Measurements from ENCODE around the gene CDRT15L2.
"Not testable (repeated sequence)": the region's sequence is repeated elsewhere in the genome, so short reads cannot be mapped to it uniquely, and the experiment has no call there.

CDRT15L2 gene

DNA sequence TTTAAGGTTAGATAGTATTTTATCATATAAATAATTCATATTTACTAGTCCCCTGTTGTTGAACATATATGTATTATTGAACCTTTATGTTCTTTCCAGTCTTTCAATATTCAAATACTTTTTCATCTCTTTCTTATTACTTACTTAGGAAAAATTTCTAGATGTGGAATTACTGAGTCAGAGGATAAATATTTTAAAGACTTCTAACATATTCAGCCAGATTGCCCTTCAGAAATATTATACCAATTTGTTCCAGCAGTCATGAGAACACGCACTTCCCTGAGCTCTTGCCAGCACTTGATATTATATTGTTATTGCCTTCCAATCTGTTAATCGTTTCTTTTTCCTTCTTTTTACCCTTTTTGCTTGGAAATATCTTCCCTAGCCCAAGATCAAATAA, 4.5 kb upstream of the CDRT15L2 start:
- DNase-seq (ENCODE audit: low spot score) = not testable (repeated sequence)

DNA sequence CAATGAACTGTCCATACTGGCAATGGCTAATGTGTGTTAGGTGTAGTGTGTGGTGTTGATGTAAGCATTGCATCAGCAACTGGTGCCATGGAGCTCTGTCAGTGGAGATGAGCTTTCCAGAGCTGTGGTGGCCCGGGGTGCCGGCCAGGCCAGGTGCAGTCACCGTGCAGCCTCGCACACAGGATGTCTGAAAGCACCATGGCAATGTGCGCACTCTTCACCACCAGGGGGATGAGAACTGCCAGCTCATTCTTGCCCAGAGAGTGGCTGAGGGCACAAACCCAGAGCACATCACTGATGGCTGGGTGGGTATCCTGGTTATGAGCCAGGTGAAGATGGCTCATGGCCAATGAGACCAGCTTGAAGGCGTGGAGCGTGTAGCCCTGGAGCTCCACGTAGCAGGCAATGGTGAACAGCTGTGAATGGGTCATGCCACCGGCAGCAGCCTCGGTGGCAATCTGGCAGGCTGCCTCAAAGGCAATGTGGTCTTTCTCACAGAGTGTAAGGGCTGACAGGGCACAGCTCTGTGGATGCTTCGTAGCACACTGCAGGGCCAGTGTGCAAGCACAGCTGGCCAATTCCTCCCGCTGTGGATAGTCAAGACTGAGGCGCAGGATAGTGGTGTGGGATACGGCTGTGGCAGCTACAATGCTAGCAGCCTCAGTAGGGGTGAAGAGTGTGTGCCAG, 4.5 kb downstream of the CDRT15L2 start:
- DNase-seq (ENCODE audit: low spot score) = not testable (repeated sequence)

DNA sequence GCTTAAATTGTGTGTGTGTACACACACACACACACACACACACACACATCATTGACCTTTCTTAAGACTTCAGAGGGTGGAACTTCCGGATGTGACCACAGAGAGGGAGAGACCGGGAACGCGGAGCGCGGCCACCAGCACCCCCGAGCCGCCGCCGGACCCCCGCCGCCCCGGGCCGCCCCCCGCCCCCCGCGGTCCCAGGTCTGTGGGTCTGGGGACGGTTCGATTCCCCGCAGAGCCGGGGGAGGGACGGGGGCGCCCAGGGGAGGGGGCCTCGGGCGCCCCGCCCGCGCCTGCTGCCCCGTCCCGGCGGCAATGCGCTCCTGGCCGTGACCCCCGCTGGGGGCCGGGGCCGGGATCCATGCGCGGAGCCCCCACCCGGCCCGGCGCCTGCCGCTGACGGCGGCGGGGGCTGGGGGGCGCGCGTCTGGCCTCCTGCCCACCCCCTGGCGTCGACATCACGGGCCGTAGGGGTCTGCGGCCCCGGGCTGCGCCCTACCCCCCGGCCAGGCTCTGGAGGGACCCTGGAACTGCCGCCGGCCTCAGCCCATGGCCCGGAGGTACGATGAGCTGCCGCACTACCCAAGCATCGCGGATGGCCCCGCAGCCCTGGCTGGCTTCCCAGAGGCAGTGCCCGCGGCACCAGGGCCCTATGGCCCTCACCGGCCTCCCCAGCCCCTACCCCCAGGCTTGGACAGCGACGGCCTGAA, 9.4 kb downstream of the CDRT15L2 start:
- DNase-seq (ENCODE audit: low spot score) = not testable (repeated sequence)

DNA sequence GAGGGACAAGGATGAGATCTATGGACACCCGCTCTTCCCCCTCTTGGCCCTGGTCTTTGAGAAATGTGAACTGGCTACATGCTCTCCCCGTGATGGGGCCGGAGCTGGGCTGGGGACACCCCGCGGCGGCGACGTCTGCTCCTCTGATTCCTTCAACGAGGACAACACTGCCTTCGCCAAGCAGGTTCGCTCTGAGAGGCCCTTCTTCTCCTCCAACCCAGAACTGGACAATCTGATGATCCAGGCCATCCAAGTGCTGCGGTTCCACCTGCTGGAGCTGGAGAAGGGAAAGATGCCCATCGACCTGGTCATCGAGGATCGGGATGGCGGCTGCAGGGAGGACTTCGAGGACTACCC, 9.9 kb downstream of the CDRT15L2 start:
- not testable (repeated sequence) for DNase-seq (ENCODE audit: low spot score)

DNA sequence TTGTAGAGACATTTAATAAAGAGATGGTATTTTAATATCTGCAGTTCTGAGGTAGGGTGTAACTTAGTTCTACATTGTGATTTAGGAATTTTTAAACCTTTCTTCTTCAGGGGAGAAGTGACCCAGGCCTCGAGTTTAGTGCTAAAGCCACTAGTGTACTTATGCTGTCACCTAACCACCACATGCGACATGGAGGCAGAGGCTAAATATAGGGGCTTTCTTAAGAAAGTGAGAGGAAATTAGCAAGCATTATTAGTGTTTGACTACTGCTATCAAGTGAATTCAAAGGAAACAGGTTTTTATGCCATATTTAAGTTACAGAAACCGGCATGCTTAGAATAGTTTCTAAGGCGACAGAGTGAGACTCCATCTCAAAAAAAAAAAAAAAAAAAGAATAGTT, 11.5 kb downstream of the CDRT15L2 start:
- not testable (repeated sequence) for DNase-seq (ENCODE audit: low spot score)

DNA sequence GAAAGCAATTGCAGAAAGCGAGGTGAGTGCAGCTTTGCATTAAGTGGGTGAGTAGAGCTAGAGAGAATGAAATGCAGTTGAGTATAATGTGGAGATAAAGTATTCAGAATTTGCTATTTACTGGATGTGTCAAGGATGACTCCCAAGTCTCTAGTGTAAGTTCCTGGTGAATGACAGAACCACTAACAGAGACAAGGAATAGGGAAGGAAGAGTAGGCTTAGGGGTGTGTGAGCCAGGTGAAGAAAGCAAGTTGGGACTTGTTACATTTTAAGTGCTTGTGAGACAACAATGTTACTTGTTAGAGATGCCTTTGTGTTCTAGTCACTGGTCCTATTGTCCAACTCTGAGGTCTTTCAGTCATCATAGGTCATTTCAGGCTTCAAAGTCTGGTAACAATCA, 26.0 kb downstream of the CDRT15L2 start:
- not testable (repeated sequence) for DNase-seq (ENCODE audit: low spot score)

DNA sequence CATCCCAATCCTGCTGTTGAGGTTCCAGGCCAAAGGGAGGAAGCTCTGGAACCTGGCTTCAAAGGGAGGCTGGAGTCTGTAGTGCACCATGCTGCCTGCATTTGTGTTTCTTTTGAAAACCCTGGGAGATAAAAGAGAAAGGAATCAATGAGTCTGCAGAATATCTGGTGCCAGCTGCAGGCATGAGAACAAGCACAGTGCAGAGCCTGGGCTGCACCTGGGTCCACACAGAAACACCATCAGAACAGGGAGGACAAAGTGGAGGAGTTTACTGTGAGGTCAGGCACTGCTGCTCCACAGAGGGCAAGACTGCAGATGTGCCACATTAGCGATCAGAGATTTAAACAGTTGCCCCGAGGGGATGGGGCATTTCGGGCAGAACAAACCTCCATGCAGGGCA, 30.0 kb downstream of the CDRT15L2 start:
- DNase-seq (ENCODE audit: low spot score) = not testable (repeated sequence)

DNA sequence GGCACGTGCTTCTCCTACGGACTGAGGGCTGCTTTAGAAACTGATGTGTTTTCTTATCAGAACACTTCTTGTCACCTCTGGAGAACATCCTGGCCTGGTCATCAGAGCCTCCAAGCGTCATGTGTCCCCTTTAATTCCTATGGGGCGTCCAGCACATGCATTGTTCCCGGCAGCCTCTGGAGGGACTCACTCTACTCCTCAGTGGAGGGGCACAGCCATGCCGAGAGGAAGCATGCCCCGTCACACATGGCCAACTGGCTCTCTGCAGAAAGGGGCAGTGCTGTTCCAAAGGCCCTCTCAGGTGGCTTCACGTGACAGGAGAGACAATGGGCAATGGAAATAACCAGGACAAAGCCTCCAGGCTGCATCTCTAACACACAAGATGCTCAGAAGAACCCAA, 31.8 kb downstream of the CDRT15L2 start:
- no peak for DNase-seq (ENCODE audit: low spot score)

DNA sequence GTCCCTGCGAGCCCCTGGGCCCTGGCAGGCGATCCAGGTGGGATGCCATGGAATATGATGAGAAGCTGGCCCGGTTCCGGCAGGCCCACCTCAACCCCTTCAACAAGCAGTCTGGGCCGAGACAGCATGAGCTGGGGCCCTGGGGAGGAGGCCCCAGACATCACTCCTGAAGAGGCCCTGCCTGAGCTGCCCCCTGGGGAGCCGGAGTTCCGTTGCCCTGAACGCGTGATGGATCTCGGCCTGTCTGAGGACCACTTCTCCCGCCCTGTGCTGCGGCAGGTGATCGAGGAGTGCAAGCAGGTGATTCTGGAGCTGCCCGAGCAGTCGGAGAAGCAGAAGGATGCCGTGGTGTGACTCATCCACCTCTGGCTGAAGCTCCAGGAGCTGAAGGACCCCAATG, 33.1 kb downstream of the CDRT15L2 start:
- DNase-seq (ENCODE audit: low spot score) = no peak

DNA sequence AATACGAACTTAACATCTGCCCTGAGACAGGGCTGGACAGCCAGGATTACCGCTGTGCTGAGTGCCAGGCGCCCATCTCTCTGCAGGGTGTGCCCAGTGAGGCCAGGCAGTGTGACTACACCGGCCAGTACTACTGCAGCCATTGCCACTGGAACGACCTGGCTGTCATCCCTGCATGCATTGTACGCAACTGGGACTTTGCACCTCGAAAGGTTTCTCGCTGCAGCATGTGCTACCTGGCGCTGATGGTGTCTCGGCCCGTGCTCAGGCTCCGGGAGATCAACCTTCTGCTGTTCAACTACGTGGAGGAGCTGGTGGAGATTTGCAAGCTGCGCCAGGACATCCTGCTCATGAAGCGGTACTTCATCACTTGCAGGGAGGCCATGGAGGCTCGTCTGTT, 33.7 kb downstream of the CDRT15L2 start:
- DNase-seq (ENCODE audit: low spot score) = no peak

DNA sequence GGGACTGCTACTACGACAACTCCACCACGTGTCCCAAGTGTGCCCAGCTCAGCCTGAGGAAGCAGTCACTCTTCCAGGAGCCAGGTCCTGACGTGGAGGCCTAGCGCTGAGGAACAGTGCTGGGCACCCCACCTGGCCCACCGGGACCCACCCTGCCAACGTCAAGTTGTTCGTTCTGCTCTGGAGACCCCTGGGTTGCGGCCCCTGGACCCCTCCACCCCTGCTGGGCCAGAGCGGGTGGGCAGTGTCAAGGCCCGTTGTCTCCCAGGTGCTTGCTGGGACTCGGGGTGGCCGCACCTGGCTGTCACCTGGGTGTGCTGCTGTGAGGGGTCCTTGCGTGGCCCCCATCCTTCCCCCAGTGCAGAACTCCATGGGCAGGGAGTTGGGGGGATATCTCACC, 34.4 kb downstream of the CDRT15L2 start:
- no peak for DNase-seq (ENCODE audit: low spot score)

DNA sequence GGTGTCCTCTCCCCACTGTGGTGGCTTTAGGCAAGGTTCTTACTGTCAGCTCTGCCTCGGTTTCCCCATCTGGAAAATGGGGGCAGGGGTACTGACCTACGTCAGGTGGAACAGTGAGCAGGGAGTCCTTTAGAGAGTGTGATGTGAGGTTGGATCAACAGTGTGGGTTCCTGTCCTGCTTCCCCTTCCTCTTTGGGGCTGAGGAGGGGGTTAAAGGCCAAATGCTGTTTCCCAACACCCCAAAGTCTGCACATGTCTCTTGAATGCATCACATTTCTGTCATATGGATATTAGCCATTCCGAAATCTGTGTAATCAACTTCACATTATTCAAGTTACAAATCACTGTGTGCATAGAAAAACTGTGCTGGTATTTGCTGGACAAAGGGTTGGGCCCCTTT, 35.9 kb downstream of the CDRT15L2 start:
- not testable (repeated sequence) for DNase-seq (ENCODE audit: low spot score)

All from CD4-positive, alpha-beta T cell treated with Interleukin-2 at 100 ng/mL for 4 hours (primary cell).